SH-SY5Y (cell line): ENCODE measurements around the gene C5orf15.

Experiments used
- GATA2 ChIP-seq: IDR thresholded peaks from 2 replicates; pipeline ENCODE4 v1.6.1; 2011; ENCODE audit warnings: mild to moderate bottlenecking, low read depth, low read length
- GATA3 ChIP-seq: IDR thresholded peaks from 2 replicates; pipeline ENCODE4 v1.6.1; 2011; ENCODE audit warnings: low read depth, mild to moderate bottlenecking, low read length, moderate library complexity

Gene C5orf15

GRCh38 chr5:133968204-133968980 is at the start of gene C5orf15:
Gene C5orf15 (minus strand): TSS chr5:133968625. CDS start chr5:133968584, 41 bp downstream.
- TF ChIP-seq GATA2 (no peak), GATA3 (no peak)

GRCh38 chr5:134008266-134008749 is 39.9 kb upstream of the C5orf15 start:
- peak; percentile 7; the same call in 1 of the 2 replicates for TF ChIP-seq GATA2
- TF ChIP-seq GATA3: no peak

GRCh38 chr5:134007581-134008265 is 39.3 kb upstream of the C5orf15 start:
- TF ChIP-seq GATA2: no peak
- no peak for TF ChIP-seq GATA3

GRCh38 chr5:134006115-134006514 is 37.7 kb upstream of the C5orf15 start:
- TF ChIP-seq GATA2: no peak
- no peak for TF ChIP-seq GATA3

- no peak for TF ChIP-seq GATA3
- TF ChIP-seq GATA2: no peak; the same call in 1 of the 2 replicates
These were observed 37.1 kb upstream of the C5orf15 start for GRCh38 chr5:134005417-134006061.

- TF ChIP-seq GATA3 (no peak), GATA2 (no peak)
These were observed 36.4 kb upstream of the C5orf15 start, which contains the start of gene VDAC1 for GRCh38 chr5:134004626-134005416. Gene VDAC1 (minus strand): TSS chr5:134004975. CDS start chr5:133993012, 11,963 bp downstream.

- TF ChIP-seq GATA3 (no peak), GATA2 (no peak)
These were observed 35.6 kb upstream of the C5orf15 start for GRCh38 chr5:134003817-134004625.

GRCh38 chr5:134003064-134003816 is 34.8 kb upstream of the C5orf15 start:
- TF ChIP-seq GATA2: no peak
- no peak for TF ChIP-seq GATA3

GRCh38 chr5:134001938-134002731 is 33.7 kb upstream of the C5orf15 start:
- TF ChIP-seq GATA2: no peak
- no peak for TF ChIP-seq GATA3

- no peak for TF ChIP-seq GATA3
- no peak for TF ChIP-seq GATA2
These were observed 32.5 kb upstream of the C5orf15 start for GRCh38 chr5:134000696-134001453.

GRCh38 chr5:134000091-134000511 is 31.7 kb upstream of the C5orf15 start:
- TF ChIP-seq GATA3 (no peak), GATA2 (no peak)
